DOHH2 (cell line): ENCODE measurements around the gene KLHL33.

Source experiments
- H3F3A ChIP-seq: fragments of 200-600 bp; sonication (generic), shearing (Covaris generic); 2 replicates; pipeline ENCODE4 v1.6.0; 2016; ENCODE audit warnings: antibody characterized with exemption, mild to moderate bottlenecking; ENCODE audit not compliant: control insufficient read depth, insufficient read depth
- H3K27ac ChIP-seq: fragments of 200-600 bp; sonication (generic); 2 replicates; pipeline ENCODE4 v1.5.1; 2014; ENCODE audit warnings: low read depth, mild to moderate bottlenecking, low read length, moderate library complexity
- H3K27me3 ChIP-seq: fragments of 200-600 bp; sonication (generic); 2 replicates; pipeline ENCODE4 v1.6.1; 2014; ENCODE audit warnings: mild to moderate bottlenecking, low read length, mixed read lengths; ENCODE audit not compliant: control insufficient read depth
- H3K36me3 ChIP-seq: fragments of 200-600 bp; sonication (generic); 2 replicates; pipeline ENCODE4 v1.6.1; 2014; ENCODE audit warnings: mild to moderate bottlenecking, low read length, moderate library complexity, mixed read lengths; ENCODE audit not compliant: control insufficient read depth
- H3K4me1 ChIP-seq: fragments of 200-600 bp; sonication (generic); 2 replicates; pipeline ENCODE4 v1.6.1; 2014; ENCODE audit warnings: mild to moderate bottlenecking, low read length, mixed read lengths; ENCODE audit not compliant: control insufficient read depth
- H3K4me2 ChIP-seq: fragments of 200-600 bp; sonication (generic); 2 replicates; pipeline ENCODE4 v1.6.0; 2014; ENCODE audit warnings: mild to moderate bottlenecking, low read length, moderate library complexity
- H3K4me3 ChIP-seq: fragments of 200-600 bp; sonication (generic); 2 replicates; pipeline ENCODE4 v1.5.1; 2014; ENCODE audit warnings: mild to moderate bottlenecking, low read length, mixed read lengths
- H3K79me2 ChIP-seq: fragments of 200-600 bp; sonication (generic); 2 replicates; pipeline ENCODE4 v1.6.1; 2014; ENCODE audit warnings: mild to moderate bottlenecking, low read length, mixed read lengths; ENCODE audit not compliant: control insufficient read depth
- H3K9me2 ChIP-seq: fragments of 200-600 bp; sonication (generic); replicated peaks from 2 replicates; pipeline ENCODE4 v1.6.1; 2014; ENCODE audit warnings: mild to moderate bottlenecking, low read length, mixed read lengths; ENCODE audit not compliant: control insufficient read depth
- H3K9me3 ChIP-seq: fragments of 200-600 bp; sonication (generic); 2 replicates; pipeline ENCODE4 v1.6.1; 2014; ENCODE audit warnings: antibody characterized with exemption, low read length, mixed read lengths; ENCODE audit not compliant: control insufficient read depth, insufficient read depth
- H4K20me1 ChIP-seq: fragments of 200-600 bp; sonication (generic); 2 replicates; pipeline ENCODE4 v1.6.0; 2014; ENCODE audit warnings: low read depth, mild to moderate bottlenecking, antibody characterized with exemption, low read length, moderate library complexity; ENCODE audit not compliant: control insufficient read depth, insufficient read depth
- EZH2phosphoT487 ChIP-seq: fragments of 200-600 bp; sonication (generic); IDR thresholded peaks from 2 replicates; pipeline ENCODE4 v1.6.1; 2017; ENCODE audit warnings: borderline replicate concordance, mild to moderate bottlenecking, antibody characterized with exemption, low read length, moderate library complexity, mixed read lengths
- TF ChIP-seq, protein P1 (sequence below): fragments of 200-600 bp; sonication (generic); IDR thresholded peaks from one replicate; pipeline ENCODE4 v1.5.1; 2014; ENCODE audit warnings: antibody characterized with exemption, mild to moderate bottlenecking, low read depth, low read length; ENCODE audit not compliant: poor library complexity, severe bottlenecking

Gene KLHL33

DNA sequence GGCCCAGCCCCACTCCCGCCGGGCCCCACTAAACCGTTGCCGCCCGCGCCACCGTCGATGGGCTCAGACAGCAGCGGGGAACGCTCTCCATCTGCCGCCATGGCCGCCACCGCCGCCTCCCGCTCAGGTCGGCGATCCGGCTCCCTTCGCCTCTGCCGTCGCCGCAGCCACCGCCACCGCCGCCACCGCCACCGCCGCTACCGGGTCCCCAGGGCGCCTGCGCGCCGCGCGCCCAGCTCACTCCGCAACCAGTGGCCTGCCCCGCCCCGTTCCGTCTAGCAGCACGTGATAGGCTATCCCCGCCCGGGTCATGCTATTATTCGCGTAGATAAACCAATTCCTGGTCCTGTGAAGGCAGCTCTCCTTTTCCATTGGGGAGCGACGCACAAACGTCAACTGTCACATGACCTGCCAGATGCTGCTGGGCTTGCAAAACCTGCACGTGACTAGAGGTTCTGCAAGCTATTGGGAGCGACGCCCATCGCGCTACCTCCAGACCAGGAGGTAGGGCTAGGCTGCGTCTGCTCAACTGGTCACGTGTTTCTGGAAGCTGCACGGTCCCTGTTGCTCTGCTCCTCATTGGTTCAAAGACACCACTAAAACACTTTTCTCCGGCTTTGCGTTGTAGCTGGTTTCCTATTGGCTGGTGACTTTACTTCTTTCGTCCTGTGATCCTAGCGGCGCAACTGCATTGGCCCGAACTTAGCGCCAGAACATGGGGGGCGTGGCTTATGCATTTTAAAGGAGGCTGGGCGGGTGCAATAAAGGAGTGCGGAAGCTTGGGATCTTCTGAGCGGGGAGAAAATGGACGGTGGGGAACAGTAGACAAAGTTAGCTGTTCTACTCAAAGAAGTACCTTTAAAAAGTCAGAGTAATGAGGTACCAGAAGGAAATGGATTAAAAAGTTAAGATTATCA, 25.5 kb upstream of the KLHL33 start, which contains the start of gene PIP4P1:
TSS of gene PIP4P1 (minus strand) at position 210 of the 917 bp plus-strand sequence. CDS start at position 101, 109 bp downstream.
- peak within 1 kb of the TSS; percentile 78 for H3K27ac ChIP-seq
- peaks cover 3% of the 10 kb centered on the region; the same call in 1 of the 2 replicates for H3K9me3 ChIP-seq
- H3K27me3 ChIP-seq = no peaks in the 10 kb centered on the region
- peaks cover 32% of the 10 kb centered on the region for H3F3A ChIP-seq
- peak within 1 kb of the TSS; percentile 82 for H3K4me2 ChIP-seq
- H3K9me2 ChIP-seq = no peaks in the 10 kb centered on the region
- peaks cover 47% of the 10 kb centered on the region for H3K79me2 ChIP-seq
- H4K20me1 ChIP-seq = peaks cover 9% of the 10 kb centered on the region; the same call in 1 of the 2 replicates
- peak within 1 kb of the TSS; percentile 88 for H3K4me3 ChIP-seq
- TF ChIP-seq, protein P1, sequence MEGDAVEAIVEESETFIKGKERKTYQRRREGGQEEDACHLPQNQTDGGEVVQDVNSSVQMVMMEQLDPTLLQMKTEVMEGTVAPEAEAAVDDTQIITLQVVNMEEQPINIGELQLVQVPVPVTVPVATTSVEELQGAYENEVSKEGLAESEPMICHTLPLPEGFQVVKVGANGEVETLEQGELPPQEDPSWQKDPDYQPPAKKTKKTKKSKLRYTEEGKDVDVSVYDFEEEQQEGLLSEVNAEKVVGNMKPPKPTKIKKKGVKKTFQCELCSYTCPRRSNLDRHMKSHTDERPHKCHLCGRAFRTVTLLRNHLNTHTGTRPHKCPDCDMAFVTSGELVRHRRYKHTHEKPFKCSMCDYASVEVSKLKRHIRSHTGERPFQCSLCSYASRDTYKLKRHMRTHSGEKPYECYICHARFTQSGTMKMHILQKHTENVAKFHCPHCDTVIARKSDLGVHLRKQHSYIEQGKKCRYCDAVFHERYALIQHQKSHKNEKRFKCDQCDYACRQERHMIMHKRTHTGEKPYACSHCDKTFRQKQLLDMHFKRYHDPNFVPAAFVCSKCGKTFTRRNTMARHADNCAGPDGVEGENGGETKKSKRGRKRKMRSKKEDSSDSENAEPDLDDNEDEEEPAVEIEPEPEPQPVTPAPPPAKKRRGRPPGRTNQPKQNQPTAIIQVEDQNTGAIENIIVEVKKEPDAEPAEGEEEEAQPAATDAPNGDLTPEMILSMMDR = no peak
- TF ChIP-seq EZH2phosphoT487 = no peak
- H3K4me1 ChIP-seq = peaks cover 63% of the 10 kb centered on the region
- H3K36me3 ChIP-seq = peaks cover 43% of the 10 kb centered on the region

DNA sequence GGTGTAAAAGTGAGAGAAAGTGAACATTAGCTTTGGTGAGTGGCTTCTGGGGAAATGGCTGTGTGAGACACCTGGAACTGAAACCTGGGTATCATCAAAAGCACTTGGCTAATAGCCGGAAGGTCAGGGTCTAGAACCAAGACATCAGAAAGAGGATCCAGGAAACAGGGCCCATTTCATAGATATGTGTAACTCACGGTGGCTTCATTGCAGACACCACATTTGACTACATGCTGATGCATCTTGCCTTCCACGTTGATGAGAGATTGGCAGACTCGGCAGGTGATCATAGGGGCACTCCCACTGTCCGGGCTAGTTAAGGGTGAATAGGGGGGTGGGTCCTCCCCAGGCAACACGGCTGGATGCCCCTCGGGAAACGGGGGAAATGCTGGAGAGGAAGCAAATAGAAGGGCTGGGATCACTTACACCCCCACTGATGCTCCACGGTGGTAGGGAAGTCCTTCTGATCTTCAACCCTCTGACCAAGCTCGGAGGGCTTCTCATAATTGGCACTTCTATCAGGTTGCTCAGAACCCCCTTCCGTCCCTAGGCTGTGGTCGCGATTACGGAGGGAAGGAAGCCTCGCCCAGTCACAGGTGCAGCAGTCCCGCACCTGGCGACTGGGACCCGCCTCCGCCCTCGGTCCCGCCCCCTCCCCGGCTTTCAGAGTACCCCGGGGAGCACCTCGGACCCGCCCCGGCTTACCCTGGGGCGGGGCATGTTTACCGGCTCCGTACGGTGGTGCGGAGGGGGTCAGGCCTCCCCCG, 24.7 kb upstream of the KLHL33 start:
- Histone ChIP-seq H3K9me3 (peaks cover 3% of the 10 kb centered on the region; the same call in 1 of the 2 replicates), H3K79me2 (peaks cover 55% of the 10 kb centered on the region), H3K4me3 (peak overlapping the region; percentile 88), H3K9me2 (no peaks in the 10 kb centered on the region), H3K27ac (peak overlapping the region; percentile 78), H4K20me1 (peaks cover 9% of the 10 kb centered on the region; the same call in 1 of the 2 replicates), H3K27me3 (no peaks in the 10 kb centered on the region), H3K36me3 (peaks cover 52% of the 10 kb centered on the region), H3F3A (peaks cover 38% of the 10 kb centered on the region), H3K4me1 (peaks cover 69% of the 10 kb centered on the region), H3K4me2 (peak overlapping the region; percentile 82)
- TF ChIP-seq, protein P1 = no peak
- no peak for TF ChIP-seq EZH2phosphoT487

DNA sequence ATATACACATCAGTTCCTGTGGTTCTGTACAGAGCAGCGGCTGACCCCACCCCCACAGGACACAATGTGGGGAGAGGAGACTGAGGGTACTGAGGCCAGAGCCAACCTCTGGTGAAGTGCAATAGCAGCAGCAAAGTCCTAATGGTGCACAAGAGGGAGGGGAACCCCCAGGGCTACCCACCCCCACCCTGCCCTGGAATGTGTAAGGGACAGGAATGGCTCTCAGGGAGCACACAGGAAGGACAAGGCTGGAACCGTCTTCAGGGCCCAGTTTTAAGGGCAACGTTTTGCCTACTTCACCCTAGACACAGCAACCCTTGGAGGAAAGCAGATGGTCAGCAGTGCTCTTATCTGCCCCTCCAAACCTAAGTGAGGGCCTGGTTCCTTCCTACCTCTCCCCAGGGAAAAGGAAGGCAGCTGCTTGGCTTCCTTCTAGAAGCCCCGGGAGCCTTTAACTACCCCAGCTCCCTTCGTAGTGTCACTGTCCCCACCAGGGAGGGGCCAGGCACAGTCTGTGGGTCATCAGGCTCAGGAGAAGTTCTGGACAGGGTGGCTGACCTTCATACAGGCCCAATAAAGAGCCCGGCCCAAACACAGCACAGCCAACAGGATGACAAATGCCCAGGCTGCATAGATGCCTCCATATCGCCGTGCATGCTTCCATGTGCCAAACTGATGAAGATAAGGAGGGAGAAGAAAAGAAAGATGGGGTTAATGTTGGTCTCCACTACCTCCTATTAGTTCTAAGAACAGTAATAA, 22.2 kb upstream of the KLHL33 start:
- Histone ChIP-seq H3K9me2 (no peaks in the 10 kb centered on the region), H3K4me1 (peaks cover 64% of the 10 kb centered on the region), H3K36me3 (peaks cover 70% of the 10 kb centered on the region), H3K4me2 (peak overlapping the region; percentile 8; the same call in 1 of the 2 replicates), H3K9me3 (peaks cover 3% of the 10 kb centered on the region; the same call in 1 of the 2 replicates), H3K27ac (0 out of 2 replicates have a peak overlapping the region, but pooled peaks have one; percentile 21), H3K27me3 (no peaks in the 10 kb centered on the region), H4K20me1 (peaks cover 9% of the 10 kb centered on the region; the same call in 1 of the 2 replicates), H3F3A (peaks cover 38% of the 10 kb centered on the region), H3K4me3 (no peak overlapping the region), H3K79me2 (peaks cover 78% of the 10 kb centered on the region)
- no peak for TF ChIP-seq EZH2phosphoT487
- TF ChIP-seq, protein P1 = no peak
